IPS-NIHi7 (cell line): ENCODE data around the gene CDK14.
"Not testable (repeated sequence)": the region's sequence is repeated elsewhere in the genome, so short reads cannot be mapped to it uniquely, and the experiment has no call there.

Source experiments
- DNase-seq: peaks from one replicate; pipeline ENCODE4 v3.0.0; 2012; ENCODE audit warnings: mixed read lengths; ENCODE audit errors: extremely low spot score

The CDK14 gene

DNA sequence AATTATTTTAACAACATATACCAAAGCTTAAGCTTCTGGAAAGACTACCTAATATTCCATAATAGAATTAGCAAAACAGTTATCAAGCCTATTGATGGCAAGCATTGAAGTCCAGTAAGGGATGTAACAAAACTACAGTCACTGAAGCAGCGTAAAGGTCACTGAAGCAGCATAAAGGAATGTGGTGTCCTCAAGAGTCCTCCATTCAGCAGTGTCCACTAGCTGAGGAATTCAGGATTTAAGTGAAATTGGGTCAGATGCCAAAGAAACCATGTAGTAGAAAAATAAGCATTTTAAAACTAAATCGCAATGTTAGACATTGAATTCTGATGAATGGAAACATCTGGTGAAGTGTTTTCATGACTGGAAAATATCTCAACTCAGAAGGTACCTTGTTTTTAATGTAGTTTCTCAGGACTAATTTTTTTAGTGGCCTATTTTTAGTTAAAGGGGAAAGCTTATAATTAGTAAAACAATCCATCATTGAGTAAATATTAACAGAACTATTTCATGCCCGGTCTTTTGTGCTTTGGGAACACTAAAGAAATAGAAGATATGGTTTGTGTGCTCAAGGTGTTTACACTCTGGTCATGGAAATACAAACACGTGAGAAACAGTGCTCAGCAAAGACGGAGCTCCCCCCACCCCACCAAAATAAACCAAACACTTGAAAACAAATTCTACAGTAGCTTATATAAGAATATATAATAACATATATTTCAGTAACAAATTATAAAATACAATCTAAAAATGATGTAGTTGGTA, 121.4 kb downstream of the CDK14 start:
- no peak for DNase-seq

DNA sequence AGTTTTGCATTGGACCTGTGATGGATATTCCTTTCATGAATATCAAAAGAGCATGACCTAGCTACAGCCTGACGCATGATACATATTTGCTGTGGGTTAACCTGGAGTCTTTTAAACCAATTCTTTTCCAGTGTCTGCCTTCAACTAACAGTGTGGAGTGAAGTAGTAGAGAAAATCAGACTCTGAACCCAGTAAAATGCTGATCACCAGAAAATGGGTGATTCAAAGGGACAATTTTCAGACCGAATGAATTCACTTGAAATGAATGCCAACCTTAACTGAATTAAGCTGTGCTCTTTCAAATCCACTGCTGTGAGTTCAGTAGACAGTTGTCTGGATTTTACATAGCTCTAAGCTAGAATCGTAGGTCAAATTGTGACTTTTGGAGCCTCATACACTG, 123.0 kb downstream of the CDK14 start:
- DNase-seq = no peak

DNA sequence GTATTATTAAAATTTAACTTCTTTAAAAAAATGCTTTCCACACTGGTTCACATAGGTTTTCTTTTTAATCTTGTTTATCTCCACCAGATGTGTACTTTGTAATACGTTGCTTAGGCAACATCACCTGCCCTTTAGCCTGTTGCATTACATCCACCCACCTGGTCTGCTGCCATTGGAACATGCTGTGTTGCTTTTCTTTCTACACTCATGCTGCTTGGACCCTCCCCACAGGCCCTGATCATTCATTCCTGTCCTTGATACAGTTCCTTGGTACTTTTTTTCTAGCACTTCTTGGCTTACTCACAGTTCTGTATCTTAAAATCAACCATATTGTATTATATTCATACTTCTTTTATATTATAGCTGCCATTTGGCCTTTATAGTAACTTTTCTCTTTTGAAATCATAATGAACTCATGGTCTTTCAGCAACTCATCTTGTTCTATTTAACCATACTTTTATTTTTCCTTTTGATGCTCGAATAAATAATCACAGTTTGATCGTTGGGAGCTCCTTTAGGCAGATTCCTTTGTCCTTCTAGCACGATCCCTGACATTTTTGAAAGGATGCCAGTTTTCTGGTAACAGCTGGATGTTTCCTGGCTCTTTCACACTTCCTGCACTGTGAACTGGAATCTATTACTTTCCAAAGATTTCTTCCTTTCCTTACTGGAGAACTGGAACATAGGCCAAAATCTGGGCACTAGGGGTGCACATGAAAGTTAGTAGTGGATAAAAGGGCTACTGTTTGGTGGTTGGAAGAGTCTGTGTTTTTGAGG, 125.1 kb downstream of the CDK14 start:
- no peak for DNase-seq

DNA sequence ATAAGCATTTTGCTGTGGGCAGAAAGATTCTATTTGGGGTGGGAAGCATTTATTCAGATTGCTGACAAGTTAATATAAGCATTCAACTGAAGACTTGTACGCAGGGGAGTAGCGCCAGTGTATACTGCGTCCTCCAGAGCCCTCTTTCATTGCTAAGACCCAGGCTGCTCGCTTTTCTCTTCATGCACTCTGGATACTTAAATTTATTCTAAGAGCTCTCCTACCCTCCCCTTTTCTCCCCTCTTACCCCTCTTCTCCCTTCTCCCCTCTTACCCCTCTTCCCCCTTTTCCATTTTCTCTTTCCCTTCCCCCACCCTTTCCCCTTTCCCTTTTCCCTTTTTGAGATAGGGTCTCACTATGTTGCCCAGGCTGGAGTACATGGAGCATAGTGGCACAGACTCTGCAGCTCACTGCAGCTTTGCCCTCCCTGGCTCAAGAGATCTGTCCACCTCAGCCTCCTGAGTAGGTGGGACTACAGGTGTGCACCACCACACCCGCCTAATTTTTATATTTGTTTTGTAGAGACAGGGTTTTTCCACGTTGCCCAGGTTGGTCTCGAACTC, 125.8 kb downstream of the CDK14 start:
- DNase-seq = no peak

DNA sequence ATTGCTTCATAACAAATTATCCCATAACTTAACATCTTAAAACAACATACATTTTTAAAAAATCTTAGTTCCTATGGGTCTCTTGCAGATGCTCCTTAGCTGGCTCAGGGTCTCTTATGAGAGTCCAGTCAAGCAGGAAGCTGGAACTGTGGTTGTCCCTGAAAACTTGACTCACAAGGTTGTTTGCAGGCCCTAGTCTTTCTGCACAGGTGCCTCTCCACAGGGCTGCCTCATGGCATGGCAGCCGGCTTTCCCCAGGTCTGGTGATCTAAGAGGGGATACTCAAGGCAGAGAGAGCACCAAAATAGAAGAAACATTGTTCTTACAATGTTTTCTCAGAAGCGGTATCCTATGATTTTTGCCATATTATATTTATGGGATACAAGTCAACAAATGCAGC, 127.1 kb downstream of the CDK14 start:
- no peak for DNase-seq

DNA sequence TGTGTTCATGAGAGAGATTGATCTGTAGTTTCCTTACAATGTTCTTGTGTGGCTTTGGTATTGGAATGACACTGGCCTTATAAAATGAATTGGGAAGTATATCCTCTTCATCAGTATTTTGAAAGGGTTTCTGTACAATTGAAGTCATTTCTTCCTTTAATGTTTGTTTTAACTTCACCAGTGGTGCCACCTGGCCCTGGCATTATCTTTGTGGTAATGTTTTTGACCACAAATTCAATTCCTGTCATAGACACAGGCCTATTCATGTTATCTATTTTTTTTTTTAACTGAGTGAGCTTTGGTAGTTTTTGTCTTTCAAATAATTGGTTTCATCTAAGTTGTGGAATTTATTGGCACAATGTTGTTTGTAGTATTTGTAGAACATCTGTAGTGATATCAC, 127.7 kb downstream of the CDK14 start:
- DNase-seq = no peak

DNA sequence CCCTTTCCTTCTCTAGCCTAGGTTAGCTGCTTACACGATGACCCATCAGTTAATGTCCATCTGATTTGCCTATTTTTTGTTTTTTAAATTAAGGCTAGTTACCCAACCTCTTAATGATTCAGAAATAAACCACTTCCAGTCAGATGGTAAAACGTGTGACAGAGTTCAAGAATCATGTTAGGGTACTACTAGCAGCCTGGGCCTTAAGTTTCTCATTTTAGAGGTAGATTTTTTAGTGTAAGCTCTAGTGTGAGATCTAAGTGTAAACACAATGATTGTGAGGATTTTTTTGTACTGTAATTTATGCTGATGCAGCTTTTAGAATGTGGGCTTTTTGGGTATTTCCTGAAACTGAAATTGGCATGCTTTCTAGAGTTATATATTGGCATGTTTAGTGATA, 130.0 kb downstream of the CDK14 start:
- DNase-seq = no peak

DNA sequence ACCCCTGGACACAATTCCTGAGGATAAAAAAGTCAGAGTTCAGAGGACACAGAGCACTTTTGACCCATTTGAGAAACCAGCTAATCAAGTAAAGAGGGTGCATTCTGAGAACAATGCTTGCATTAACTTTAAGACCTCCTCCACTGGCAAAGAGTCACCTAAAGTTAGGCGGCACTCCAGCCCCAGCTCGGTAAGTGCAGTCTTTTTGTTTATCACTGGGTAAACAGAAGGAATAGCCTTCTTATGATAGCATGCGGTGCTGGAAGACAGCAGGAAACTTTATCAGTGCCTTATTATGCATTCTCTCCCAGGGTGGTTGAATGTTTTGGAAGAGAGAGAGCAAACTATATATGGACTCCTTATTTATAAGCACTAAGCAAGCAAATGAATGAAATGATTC, 130.5 kb downstream of the CDK14 start:
- DNase-seq = peak; percentile 26

DNA sequence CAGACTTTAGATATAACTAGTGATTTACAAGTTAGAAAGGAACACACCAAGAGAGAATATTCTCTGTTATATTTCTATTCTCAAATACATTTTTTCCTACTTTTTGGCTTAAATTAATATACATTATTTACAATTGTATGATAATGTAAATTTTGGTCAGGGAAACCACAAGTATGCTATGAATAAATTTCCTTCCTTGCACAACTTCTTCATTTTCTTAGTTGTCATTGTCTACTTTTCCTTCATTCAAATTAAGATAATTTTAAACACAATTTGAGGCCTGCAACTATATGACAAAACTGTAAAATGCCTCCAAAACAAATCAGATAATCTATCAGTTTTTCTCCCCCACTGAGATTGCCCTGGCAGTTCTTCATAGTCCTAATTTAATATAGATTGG, 131.3 kb downstream of the CDK14 start:
- no peak for DNase-seq

DNA sequence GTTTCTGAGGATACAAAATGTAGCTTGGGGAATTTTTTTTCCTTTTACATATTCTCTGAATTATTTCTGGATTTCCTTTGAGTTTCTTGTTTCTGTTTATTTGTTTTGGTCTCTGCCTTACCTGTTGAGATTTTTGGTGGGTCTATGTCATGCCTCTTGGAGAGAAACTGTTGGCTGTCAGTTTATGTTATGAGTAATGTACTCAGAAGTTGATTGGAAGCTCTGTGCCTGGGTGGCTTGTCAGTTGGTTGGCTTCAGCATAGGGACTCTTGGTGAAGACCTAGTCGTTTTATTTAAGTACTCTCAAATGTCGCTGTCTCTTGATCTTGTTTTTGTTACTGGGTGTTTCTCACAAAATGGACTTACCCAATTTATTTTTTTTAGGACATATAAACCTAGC, 132.4 kb downstream of the CDK14 start:
- DNase-seq = no peak

DNA sequence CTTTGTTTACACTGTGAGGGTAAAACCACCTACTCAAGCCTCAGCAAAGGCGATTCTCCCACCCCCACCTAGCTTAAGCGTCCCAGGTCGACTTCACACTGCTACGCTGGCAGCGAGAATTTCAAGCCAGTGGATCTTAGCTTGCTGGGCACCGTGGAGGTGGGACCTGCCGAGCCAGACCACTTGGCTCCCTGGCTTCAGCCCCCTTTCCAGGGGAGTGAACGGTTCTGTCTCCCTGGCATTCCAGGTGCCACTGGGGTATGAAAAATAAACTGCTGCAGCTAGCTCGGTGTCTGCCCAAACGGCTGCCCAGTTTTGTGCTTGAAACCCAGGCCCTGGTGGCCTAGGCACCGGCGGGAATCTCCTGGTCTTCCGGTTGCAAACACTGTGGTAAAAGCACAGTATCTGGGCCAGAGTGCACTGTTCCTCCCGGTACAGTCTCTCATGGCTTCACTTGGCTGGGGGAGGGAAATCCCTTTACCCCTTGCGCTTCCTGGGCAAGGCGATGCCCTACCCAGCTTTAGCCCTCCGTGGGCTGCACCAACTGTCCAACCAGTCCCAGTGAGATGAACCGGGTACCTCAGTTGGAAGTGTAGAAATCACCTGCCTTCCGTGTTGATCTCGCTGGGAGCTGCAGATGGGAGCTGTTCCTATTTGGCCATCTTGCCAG, 139.6 kb downstream of the CDK14 start:
- not testable (repeated sequence) for DNase-seq

DNA sequence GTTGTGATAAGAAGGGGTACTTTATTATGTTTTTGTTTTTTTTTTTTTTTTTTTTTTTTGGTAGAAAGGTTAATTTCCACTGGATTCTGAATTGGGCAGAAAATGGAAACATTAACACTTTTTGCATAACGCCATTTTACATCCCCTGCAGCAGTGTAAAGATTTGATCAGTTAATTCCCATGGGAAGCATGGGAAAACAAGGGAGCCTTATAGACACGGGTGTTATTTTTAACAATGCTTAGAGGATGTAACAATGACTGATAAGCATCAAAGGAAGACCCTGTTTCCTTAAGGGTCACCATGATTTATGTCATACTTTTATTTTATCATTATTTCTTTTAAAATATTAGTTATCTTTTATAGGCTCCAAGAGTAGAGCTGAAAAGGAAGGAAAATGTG, 140.2 kb downstream of the CDK14 start:
- DNase-seq = no peak

DNA sequence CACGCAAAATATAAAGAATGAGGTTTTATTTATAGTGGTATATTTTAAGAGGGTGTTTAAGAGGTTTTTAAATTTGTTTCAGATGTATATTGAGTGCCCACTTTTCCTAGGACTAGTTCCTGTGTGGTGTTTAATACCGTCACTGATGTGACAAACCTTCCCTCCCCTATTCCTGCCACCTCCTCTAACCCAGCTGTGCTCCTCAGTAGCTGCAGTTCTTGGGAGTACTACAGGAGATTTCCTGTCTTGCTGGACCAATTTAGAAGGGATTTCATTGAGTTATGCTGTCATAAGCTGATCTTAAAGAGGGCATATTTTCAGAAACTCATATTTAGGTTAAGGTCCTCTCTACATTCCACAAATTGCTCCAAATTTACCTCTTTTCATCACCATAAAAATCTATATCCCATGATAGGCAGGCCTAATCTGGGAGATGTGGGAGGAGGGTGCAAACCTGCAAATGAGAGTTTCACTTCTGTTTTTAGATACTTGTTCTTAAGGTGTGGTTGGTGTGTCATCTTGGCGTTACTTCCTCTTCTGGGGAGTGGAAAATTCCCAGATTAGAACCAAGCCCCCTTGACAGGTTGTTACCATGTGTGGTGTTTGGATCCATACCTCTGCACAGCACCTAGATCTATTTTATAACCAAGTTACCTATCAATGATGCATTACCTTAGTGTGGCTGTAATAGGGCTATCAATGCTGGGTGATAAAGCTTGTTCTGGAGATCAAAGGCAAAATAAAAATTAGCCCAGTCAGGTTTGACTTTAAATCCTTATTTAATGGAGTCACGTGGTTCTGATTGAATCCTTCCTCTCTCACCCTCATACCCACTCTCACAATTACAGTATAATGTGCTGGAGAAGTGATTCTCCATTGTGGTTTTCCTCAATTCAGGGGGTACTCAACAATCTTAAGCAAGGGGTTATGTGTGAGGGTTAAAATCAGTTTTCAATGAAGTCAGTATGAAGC, 141.1 kb downstream of the CDK14 start:
- no peak for DNase-seq

DNA sequence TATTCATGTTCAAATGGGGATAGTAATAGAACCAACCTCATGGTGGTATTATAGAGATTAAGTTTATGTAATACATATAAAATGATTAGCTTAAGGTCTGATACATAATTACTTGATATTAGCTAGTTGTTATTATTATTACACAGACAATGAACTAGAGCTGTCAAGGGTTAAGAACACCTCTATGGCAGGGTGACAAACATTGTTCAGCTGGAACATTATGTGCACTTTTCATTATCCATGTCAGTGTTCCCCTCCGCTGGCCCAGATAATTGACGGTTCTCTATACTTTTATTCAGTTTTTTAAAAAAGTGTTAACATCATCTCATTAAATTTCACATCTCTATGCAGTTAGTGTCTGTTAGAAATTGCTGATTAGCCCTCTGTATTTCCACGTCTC, 142.1 kb downstream of the CDK14 start:
- no peak for DNase-seq

DNA sequence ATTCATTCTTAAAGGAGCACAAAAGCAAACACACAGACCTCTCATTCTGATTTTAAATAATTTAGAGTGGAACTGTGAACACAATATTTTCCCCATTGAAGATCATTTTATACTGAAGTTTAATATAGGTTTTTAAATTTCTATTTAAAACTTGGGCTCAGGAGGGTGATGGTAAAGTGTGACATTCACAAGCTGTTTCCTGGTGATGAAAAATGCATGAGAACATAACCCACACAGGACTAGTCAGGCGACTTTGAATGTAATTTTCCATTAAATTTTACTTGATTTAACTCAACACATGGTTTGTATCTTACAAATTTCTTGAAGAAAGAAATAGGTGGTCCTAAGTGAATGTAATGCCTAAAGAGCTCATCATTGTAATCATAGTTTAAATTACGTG, 143.6 kb downstream of the CDK14 start:
- DNase-seq = no peak

DNA sequence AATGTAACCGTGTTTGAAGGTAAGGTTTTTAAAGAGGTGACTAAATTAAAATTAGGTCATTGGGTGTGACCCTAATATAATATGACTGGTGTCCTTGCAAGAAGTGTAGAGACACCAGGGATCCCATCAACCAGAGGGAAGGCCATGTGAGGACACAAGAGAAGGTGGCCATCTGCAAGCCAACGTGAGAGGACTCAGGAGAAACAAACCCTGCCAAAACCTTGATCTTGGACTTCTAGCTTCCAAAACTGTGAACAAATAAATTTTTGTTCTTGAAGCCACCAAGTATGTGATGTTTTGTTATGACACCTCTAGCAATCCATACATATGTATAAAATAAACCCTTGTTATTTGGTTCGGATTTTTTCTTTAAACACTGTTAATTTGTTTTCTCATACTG, 144.3 kb downstream of the CDK14 start:
- no peak for DNase-seq

DNA sequence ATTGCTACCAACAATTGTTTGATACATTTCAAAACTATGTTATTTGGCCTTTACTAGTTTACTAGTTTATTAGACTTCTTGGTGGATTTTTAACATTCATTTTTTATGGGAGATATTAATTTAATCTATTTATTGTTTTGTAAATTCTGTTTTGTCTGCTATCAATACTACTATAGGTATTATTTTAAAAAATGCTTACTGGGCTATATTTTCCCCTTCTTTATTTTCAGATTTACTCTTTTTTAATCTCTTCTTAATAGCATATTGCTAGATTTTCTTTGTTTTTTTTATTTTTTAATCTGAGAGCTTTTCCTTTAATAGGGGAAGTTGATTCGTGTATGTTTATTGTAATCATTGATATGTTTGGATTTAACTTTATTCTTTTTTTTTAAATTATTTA, 147.5 kb downstream of the CDK14 start:
- no peak for DNase-seq

DNA sequence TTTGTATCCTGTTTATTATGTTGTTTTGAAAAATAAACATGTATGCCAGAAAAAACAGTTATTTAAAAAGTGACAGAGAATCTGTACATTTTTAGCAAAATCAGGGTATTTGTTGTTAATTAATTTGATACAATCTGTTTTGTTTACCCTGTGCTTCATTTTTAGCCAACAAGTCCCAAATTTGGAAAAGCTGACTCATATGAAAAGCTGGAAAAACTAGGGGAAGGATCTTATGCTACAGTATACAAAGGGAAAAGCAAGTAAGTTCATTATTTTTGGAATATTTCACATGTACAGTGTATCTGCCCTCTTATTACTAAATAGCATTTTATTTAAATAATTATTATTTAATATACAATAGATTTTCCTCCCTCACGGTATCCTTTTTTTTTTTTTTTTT, 151.4 kb downstream of the CDK14 start:
- no peak for DNase-seq

DNA sequence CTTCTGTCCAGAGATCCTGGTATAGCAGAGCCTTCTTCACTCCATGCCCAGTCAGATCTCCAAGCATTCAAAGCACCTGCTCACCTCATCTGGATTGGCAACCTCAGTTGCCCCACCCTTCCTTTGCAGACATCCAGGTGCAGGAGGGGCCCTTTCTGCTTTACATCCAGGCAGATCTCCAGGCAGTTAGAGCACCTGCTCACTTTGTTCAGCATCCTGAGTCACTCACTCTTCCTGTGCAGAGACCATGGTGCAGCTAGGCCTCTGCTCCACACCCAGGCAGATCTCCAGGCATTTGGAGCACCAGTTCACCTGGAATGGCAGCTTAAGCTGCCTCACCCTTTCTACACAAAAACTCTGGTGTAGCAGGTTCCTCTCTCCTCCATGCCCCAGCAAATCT, 153.1 kb downstream of the CDK14 start:
- no peak for DNase-seq

DNA sequence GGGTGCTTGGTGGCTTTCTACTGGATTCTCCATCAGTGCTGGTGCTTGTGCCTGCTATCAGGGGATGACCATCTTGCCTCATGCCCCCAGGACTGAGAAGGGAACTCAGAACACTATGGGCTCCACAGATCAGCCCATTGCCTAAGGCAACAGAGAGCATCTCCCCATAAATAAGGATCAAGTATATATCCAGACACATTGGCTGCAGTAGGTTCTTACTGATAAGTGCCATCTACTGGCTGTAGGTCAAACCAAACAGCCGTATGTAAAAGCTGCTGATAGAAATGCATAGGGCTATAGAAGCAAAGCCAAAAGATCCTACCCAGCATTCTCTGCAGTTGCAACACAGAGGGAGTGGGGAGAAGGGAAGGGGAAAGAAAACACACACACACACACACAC, 153.7 kb downstream of the CDK14 start:
- DNase-seq = peak; percentile 35

DNA sequence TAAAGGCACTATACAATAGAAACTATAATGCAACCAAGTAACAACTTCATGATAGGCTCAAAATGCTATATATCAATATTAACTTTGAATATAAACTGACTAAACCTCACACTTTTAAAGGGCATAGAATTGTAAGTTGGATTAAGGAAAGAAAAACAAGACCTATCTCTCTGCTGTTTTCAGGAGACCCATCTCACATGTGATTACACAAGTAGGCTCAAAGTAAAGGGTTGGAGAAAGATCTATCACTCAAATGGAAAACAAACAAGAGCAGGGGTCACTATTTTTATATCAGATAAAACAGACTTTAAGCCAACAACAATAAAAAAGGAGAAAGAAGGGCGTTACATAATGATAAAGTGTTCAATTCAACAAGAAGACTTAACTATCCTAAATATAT, 155.5 kb downstream of the CDK14 start:
- DNase-seq = no peak
